ENCODE data around the gene AS3MT.

- TF ChIP-seq POLR2A (IDR thresholded peaks at IDR 0.05; ENCODE audit: low read length): no peak
- no peak for TF ChIP-seq GATA3 (IDR thresholded peaks at IDR 0.05; ENCODE audit: borderline replicate concordance)
- TF ChIP-seq CTCF (IDR thresholded peaks at IDR 0.05): no peak
- TF ChIP-seq JUN (IDR thresholded peaks at IDR 0.05): no peak
- TF ChIP-seq MYC (IDR thresholded peaks at IDR 0.05; ENCODE audit: borderline replicate concordance, low read length): no peak
- no peak for TF ChIP-seq REST (IDR thresholded peaks at IDR 0.05)
- TF ChIP-seq HEYL (CRISPR knock-in tag; IDR thresholded peaks at IDR 0.05): no peak
- TF ChIP-seq, protein P1, sequence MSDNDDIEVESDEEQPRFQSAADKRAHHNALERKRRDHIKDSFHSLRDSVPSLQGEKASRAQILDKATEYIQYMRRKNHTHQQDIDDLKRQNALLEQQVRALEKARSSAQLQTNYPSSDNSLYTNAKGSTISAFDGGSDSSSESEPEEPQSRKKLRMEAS (IDR thresholded peaks at IDR 0.05): no peak
Observed at GRCh38 chr10:102931643-102932042, 62.4 kb downstream of the AS3MT start.

Measured in A549 (cell line).